NT2/D1 (cell line): Measurements from ENCODE around the gene NAALADL2.
"Not testable (repeated sequence)": the region's sequence is repeated elsewhere in the genome, so short reads cannot be mapped to it uniquely, and the experiment has no call there.

ENCODE experiments used
- DNase-seq: peaks from one replicate; pipeline ENCODE4 v3.0.0-alpha.2; 2011; ENCODE audit warnings: low read depth, low spot score
- H3K27me3 ChIP-seq: 2 replicates; pipeline ENCODE4 v1.6.0; 2011; ENCODE audit warnings: mild to moderate bottlenecking; ENCODE audit not compliant: insufficient read length, insufficient read depth
- H3K36me3 ChIP-seq: 2 replicates; pipeline ENCODE4 v1.6.1; 2011; ENCODE audit warnings: mild to moderate bottlenecking, low read length, mixed read lengths; ENCODE audit not compliant: insufficient read depth, insufficient read length
- H3K4me1 ChIP-seq: 2 replicates; pipeline ENCODE4 v1.5.1; 2011; ENCODE audit not compliant: insufficient read depth, insufficient read length
- H3K4me3 ChIP-seq: 2 replicates; pipeline ENCODE4 v1.5.1; 2011; ENCODE audit warnings: low read depth; ENCODE audit not compliant: insufficient read length
- H3K9ac ChIP-seq: 2 replicates; pipeline ENCODE4 v1.6.0; 2011; ENCODE audit warnings: low read depth; ENCODE audit not compliant: insufficient read length
- H3K9me3 ChIP-seq: 2 replicates; pipeline ENCODE4 v1.5.1; 2011; ENCODE audit warnings: mild to moderate bottlenecking, low read length; ENCODE audit not compliant: insufficient read depth
- SUZ12 ChIP-seq: IDR thresholded peaks from 2 replicates; pipeline ENCODE4 v1.6.1; 2011; ENCODE audit not compliant: insufficient read length, insufficient read depth; ENCODE audit errors: extremely low read depth
- YY1 ChIP-seq: IDR thresholded peaks from 2 replicates; pipeline ENCODE4 v1.6.1; 2011; ENCODE audit not compliant: insufficient read length, insufficient read depth
- ZNF274 ChIP-seq: IDR thresholded peaks from 2 replicates; pipeline ENCODE4 v1.6.1; 2011; ENCODE audit warnings: mild to moderate bottlenecking, low read depth, low read length

Gene NAALADL2

GRCh38 chr3:175161291-175161690 lies 302.2 kb downstream of the NAALADL2 start:
- no peak for DNase-seq
- TF ChIP-seq ZNF274 (no peak), SUZ12 (no peak), YY1 (no peak)
- Histone ChIP-seq H3K27me3 (no peaks in the 10 kb centered on the region), H3K9ac (no peak overlapping the region), H3K9me3 (no peaks in the 10 kb centered on the region), H3K36me3 (no peaks in the 10 kb centered on the region), H3K4me3 (no peak overlapping the region), H3K4me1 (no peaks in the 10 kb centered on the region)

DNA sequence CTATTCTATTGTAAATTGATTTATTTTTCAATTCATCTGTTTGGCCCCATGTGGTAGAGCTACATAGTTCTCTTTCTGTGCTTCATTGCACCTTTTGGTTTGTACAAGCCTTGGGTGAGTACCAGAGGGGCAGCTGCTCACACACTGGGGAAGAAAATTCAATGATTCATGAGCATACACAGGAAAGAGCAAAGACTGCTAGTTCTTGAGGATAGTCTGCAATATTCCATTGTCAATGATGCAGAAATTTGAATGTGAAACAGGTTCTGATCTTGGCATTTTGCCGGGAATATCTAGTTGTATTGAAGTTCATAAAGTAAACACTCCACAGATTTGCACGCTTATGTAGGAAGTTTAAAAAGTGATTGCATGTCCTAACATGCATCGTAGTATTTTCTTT lies 304.6 kb downstream of the NAALADL2 start:
- TF ChIP-seq ZNF274 (no peak), YY1 (no peak), SUZ12 (no peak)

DNA sequence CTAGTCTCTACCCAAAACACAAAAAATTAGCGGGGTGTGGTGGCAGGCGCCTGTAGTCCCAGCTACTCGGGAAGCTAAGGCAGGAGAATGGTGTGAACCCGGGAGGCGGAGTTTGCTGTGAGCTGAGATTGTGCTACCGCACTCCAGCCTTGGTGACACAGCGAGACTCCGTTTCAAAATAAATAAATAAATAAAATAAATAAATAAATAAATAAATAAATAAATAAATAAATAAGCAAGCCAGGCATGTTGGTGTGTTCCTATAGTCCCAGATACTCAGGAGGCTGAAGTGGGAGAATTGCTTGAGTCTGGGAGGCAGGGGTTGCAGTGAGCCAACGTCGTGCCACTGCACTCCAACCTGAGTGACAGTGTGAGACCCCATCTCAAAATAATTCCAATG lies 314.0 kb downstream of the NAALADL2 start:
- not testable (repeated sequence) for H3K4me3 ChIP-seq, H3K9ac ChIP-seq, DNase-seq, H3K27me3 ChIP-seq, H3K36me3 ChIP-seq, H3K9me3 ChIP-seq, H3K4me1 ChIP-seq

More for the DNA sequence above, 304.6 kb downstream of the NAALADL2 start:
- H3K36me3 ChIP-seq, result no peaks in the 10 kb centered on the region
- no peaks in the 10 kb centered on the region for H3K9me3 ChIP-seq
- H3K4me3 ChIP-seq, result no peak overlapping the region
- no peak overlapping the region for H3K9ac ChIP-seq
- no peak for DNase-seq
- H3K4me1 ChIP-seq, result no peaks in the 10 kb centered on the region
- H3K27me3 ChIP-seq, result no peaks in the 10 kb centered on the region

- TF ChIP-seq SUZ12 (no peak), YY1 (no peak), ZNF274 (no peak)
- no peak for DNase-seq
Measured at GRCh38 chr3:175176556-175176955, 317.4 kb downstream of the NAALADL2 start.

DNA sequence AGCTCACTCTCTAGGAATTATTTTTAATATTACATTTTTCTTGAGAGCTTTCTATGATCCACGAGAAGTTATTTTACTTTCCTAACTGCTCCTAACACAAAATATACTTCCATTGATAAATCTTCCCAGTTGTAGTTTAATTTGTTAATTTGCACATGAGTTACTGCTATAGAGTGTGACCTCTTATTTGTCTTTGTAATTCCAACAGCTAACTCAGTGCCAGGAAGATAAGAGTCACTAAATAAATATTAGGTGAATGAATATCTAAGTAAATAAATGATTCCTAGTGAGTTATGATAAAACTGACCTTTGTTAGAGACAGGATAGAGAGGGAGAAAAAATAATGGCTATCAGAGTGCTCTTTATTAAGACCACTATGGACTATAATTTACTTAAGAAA lies 319.9 kb downstream of the NAALADL2 start:
- TF ChIP-seq SUZ12 (no peak), ZNF274 (no peak), YY1 (no peak)
- DNase-seq, result no peak
- Histone ChIP-seq H3K4me1 (no peaks in the 10 kb centered on the region), H3K27me3 (no peaks in the 10 kb centered on the region), H3K36me3 (no peaks in the 10 kb centered on the region), H3K9me3 (no peaks in the 10 kb centered on the region), H3K4me3 (no peak overlapping the region), H3K9ac (no peak overlapping the region)

More at GRCh38 chr3:175176556-175176955, 317.4 kb downstream of the NAALADL2 start:
- H3K27me3 ChIP-seq, result no peaks in the 10 kb centered on the region
- no peak overlapping the region for H3K4me3 ChIP-seq
- no peaks in the 10 kb centered on the region for H3K36me3 ChIP-seq
- no peak overlapping the region for H3K9ac ChIP-seq
- H3K9me3 ChIP-seq, result no peaks in the 10 kb centered on the region
- H3K4me1 ChIP-seq, result no peaks in the 10 kb centered on the region

GRCh38 chr3:175184392-175184791 lies 325.3 kb downstream of the NAALADL2 start:
- no peaks in the 10 kb centered on the region for H3K4me1 ChIP-seq
- no peaks in the 10 kb centered on the region for H3K9me3 ChIP-seq
- TF ChIP-seq YY1 (no peak), SUZ12 (no peak), ZNF274 (no peak)
- no peaks in the 10 kb centered on the region for H3K36me3 ChIP-seq
- no peaks in the 10 kb centered on the region for H3K27me3 ChIP-seq
- H3K4me3 ChIP-seq, result no peak overlapping the region
- no peak for DNase-seq
- no peak overlapping the region for H3K9ac ChIP-seq

DNA sequence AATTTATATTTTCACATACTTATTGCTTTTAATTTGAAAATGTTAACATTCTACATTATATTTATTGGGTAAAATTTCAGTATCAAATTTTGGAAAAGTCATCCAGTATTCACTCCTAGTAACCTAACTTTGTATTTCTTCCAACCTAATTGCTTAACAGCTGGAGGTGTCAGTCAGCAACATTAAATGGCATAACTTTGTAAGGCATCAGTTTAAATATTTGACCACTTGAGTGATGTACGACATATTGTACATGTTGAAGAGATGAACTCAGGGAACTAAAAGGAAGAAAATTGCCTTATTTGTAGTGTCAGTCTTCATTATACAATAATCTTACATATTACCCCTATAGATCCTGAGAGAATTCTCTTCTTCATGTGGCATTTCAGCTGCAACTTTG lies 326.8 kb downstream of the NAALADL2 start:
- Histone ChIP-seq H3K9me3 (no peaks in the 10 kb centered on the region), H3K36me3 (no peaks in the 10 kb centered on the region), H3K27me3 (no peaks in the 10 kb centered on the region), H3K4me3 (no peak overlapping the region), H3K4me1 (no peaks in the 10 kb centered on the region), H3K9ac (no peak overlapping the region)
- no peak for DNase-seq
- TF ChIP-seq SUZ12, result no peak
- no peak for TF ChIP-seq ZNF274
- no peak for TF ChIP-seq YY1

DNA sequence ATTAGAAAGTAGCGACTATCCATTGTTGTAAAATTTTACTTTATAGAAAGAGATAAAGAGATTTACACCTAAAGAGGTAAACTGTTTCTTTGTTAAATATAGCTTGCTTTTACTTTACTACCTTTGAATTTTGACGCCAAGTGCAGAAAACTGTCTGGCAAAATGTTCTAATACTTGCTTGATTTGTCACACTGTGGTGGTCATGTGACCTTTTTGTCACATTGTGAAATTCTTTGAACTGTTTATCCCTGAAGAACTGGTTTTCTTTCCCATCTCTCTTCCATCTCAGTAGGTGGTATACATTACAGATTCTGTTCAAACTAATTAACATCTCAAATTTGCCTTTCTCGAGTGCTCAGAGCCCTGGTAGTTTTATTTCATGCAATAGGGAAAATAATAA lies 327.4 kb downstream of the NAALADL2 start:
- TF ChIP-seq YY1 (no peak), SUZ12 (no peak), ZNF274 (no peak)
- Histone ChIP-seq H3K36me3 (no peaks in the 10 kb centered on the region), H3K27me3 (no peaks in the 10 kb centered on the region), H3K4me3 (no peak overlapping the region), H3K9me3 (no peaks in the 10 kb centered on the region), H3K9ac (no peak overlapping the region), H3K4me1 (no peaks in the 10 kb centered on the region)
- DNase-seq, result no peak
